ENCODE data around the gene KDM6B. TPM values are rescaled to one million over a fixed set of nuclear protein-coding genes. Genes with fewer than 3 reads are reported as not detected.

Gene KDM6B
- total and polyA plus RNA-seq, 7 donors: 2.8 to 26.0 (median 15.2) TPM

DNA sequence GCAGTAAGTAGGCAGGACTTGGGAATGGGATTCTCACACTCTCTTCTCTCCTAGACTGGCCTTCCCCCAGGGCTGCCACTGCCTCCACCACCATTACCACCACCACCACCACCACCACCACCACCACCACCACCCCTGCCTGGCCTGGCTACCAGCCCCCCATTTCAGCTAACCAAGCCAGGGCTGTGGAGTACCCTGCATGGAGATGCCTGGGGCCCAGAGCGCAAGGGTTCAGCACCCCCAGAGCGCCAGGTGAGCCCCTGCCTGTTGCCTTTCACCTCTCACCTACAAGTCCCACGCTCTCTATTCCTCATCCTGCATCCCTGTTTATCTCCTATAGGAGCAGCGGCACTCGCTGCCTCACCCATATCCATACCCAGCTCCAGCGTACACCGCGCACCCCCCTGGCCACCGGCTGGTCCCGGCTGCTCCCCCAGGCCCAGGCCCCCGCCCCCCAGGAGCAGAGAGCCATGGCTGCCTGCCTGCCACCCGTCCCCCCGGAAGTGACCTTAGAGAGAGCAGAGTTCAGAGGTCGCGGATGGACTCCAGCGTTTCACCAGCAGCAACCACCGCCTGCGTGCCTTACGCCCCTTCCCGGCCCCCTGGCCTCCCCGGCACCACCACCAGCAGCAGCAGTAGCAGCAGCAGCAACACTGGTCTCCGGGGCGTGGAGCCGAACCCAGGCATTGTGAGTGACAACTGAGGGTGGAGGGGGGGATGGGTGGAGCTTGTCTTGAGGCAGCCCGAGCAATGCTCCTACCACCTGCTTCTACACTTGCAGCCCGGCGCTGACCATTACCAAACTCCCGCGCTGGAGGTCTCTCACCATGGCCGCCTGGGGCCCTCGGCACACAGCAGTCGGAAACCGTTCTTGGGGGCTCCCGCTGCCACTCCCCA, 13.0 kb downstream of the KDM6B start:
- Histone ChIP-seq H3K4me3 (no peak overlapping the region), H3K27me3 (ENCODE audit: insufficient read depth in 3 of 3, low read length in 2 of 3) (no peaks in the 10 kb centered on the region), H3K27ac (no peak overlapping the region), H3K9me3 (no peaks in the 10 kb centered on the region), H3K4me1 (peaks cover 15% of the 10 kb centered on the region), H3K36me3 (ENCODE audit: insufficient read depth in 1 of 2, low read depth in 1 of 2) (peaks cover 7 to 65% of the 10 kb centered on the region in 2 donors)
- intact Hi-C loops (cut with DNase I): loop anchor here in 1 of 2 donors (10.0 kb wide), 1 partner anchor 222 kb away; the partner anchor contains the start of gene SAT2
- 72 to 82% (median 82%) methylated on average over 28 to 34 of the region's 34 CpGs for WGBS, 3 donors
- DNase-seq (peak in 1 of 2 donors; percentile 55), ATAC-seq (no peak)
- no peak for TF ChIP-seq CTCF (IDR thresholded peaks at IDR 0.05)

DNA sequence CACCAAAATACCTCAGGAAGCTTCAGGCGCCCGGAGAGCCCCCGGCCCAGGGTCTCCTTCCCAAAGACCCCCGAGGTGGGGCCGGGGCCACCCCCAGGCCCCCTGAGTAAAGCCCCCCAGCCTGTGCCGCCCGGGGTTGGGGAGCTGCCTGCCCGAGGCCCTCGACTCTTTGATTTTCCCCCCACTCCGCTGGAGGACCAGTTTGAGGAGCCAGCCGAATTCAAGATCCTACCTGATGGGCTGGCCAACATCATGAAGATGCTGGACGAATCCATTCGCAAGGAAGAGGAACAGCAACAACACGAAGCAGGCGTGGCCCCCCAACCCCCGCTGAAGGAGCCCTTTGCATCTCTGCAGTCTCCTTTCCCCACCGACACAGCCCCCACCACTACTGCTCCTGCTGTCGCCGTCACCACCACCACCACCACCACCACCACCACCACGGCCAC, 14.1 kb downstream of the KDM6B start:
- no peak for ATAC-seq

GRCh38 chr17:7848739-7849129, 14.7 kb downstream of the KDM6B start:
- H3K4me1 ChIP-seq: peaks cover 17% of the 10 kb centered on the region
- no peak overlapping the region for H3K27ac ChIP-seq
- ATAC-seq (no peak), DNase-seq (peak in 1 of 2 donors; percentile 50)
- no peaks in the 10 kb centered on the region for H3K27me3 ChIP-seq (ENCODE audit: insufficient read depth in 3 of 3, low read length in 2 of 3)
- TF ChIP-seq CTCF (IDR thresholded peaks at IDR 0.05): no peak
- intact Hi-C loops (cut with DNase I): loop anchor here in 1 of 2 donors (10.0 kb wide), 1 partner anchor 224 kb away; the partner anchor contains the start of gene SAT2
- peaks cover 9 to 82% of the 10 kb centered on the region in 2 donors for H3K36me3 ChIP-seq (ENCODE audit: insufficient read depth in 1 of 2, low read depth in 1 of 2)
- H3K4me3 ChIP-seq: no peak overlapping the region
- 85 to 89% (median 87%) methylated on average over 19 to 21 of the region's 21 CpGs for WGBS, 3 donors
- H3K9me3 ChIP-seq: no peaks in the 10 kb centered on the region

More for the DNA sequence above, 14.1 kb downstream of the KDM6B start:
- Histone ChIP-seq H3K4me3 (no peak overlapping the region), H3K9me3 (no peaks in the 10 kb centered on the region), H3K27ac (no peak overlapping the region), H3K36me3 (ENCODE audit: insufficient read depth in 1 of 2, low read depth in 1 of 2) (peaks cover 7 to 77% of the 10 kb centered on the region in 2 donors), H3K4me1 (peaks cover 17% of the 10 kb centered on the region), H3K27me3 (ENCODE audit: insufficient read depth in 3 of 3, low read length in 2 of 3) (no peaks in the 10 kb centered on the region)
- DNase-seq: no peak
- intact Hi-C loops (cut with DNase I): loop anchor here in 1 of 2 donors (10.0 kb wide), 1 partner anchor 223 kb away; the partner anchor contains the start of gene SAT2
- no peak for TF ChIP-seq CTCF (IDR thresholded peaks at IDR 0.05)
- 82 to 84% (median 83%) methylated on average over 11 to 20 of the region's 20 CpGs for WGBS, 3 donors

DNA sequence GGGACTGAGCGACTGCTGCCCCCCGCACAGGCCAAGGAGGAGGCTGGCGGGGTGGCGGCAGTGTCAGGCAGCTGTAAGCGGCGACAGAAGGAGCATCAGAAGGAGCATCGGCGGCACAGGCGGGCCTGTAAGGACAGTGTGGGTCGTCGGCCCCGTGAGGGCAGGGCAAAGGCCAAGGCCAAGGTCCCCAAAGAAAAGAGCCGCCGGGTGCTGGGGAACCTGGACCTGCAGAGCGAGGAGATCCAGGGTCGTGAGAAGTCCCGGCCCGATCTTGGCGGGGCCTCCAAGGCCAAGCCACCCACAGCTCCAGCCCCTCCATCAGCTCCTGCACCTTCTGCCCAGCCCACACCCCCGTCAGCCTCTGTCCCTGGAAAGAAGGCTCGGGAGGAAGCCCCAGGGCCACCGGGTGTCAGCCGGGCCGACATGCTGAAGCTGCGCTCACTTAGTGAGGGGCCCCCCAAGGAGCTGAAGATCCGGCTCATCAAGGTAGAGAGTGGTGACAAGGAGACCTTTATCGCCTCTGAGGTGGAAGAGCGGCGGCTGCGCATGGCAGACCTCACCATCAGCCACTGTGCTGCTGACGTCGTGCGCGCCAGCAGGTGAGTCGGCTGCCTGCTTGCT, 15.2 kb downstream of the KDM6B start:
- Histone ChIP-seq H3K36me3 (ENCODE audit: insufficient read depth in 1 of 2, low read depth in 1 of 2) (peaks cover 10 to 88% of the 10 kb centered on the region in 2 donors), H3K9me3 (no peaks in the 10 kb centered on the region), H3K27me3 (ENCODE audit: insufficient read depth in 3 of 3, low read length in 2 of 3) (no peaks in the 10 kb centered on the region), H3K4me3 (no peak overlapping the region), H3K27ac (no peak overlapping the region), H3K4me1 (peaks cover 17% of the 10 kb centered on the region)
- intact Hi-C loops (cut with DNase I): loop anchor here in 1 of 2 donors (10.0 kb wide), 1 partner anchor 224 kb away; the partner anchor contains the start of gene SAT2
- DNase-seq (peak in 1 of 2 donors; percentile 58), ATAC-seq (no peak)
- TF ChIP-seq CTCF (IDR thresholded peaks at IDR 0.05): no peak
- 83 to 90% (median 84%) methylated on average over 25 to 35 of the region's 35 CpGs for WGBS, 3 donors
